HG03139 (cell line): ENCODE results near the gene GSN.

Experiments
- ATAC-seq: cut with Tn5 transposase; IDR thresholded peaks from one replicate; pipeline ENCODE4 v1.9.1; 2021; ENCODE audit not compliant: unreplicated experiment

GSN gene

GRCh38 chr9:121302341-121302740 is 34.4 kb downstream of the GSN start:
- no peak for ATAC-seq

GRCh38 chr9:121302786-121303185 is 34.8 kb downstream of the GSN start:
- ATAC-seq, result no peak

- ATAC-seq, result no peak
Measured at GRCh38 chr9:121303456-121304451, 35.8 kb downstream of the GSN start.

- ATAC-seq, result no peak
Measured at GRCh38 chr9:121304707-121305106, 36.7 kb downstream of the GSN start.

- ATAC-seq, result no peak
Measured at GRCh38 chr9:121305269-121305994, 37.5 kb downstream of the GSN start.

- no peak for ATAC-seq
Measured at GRCh38 chr9:121307976-121308375, 40.0 kb downstream of the GSN start.

GRCh38 chr9:121308765-121309164 is 40.8 kb downstream of the GSN start:
- ATAC-seq, result no peak

GRCh38 chr9:121309171-121309570 is 41.2 kb downstream of the GSN start:
- ATAC-seq, result no peak

- ATAC-seq, result no peak
Measured at GRCh38 chr9:121309833-121310425, 42.0 kb downstream of the GSN start.

GRCh38 chr9:121310571-121310970 is 42.6 kb downstream of the GSN start:
- ATAC-seq, result no peak

GRCh38 chr9:121312169-121312568 is 44.2 kb downstream of the GSN start:
- ATAC-seq, result no peak

- no peak for ATAC-seq
Measured at GRCh38 chr9:121313458-121314152, 45.6 kb downstream of the GSN start.

- no peak for ATAC-seq
Measured at GRCh38 chr9:121316378-121316777, 48.4 kb downstream of the GSN start.

GRCh38 chr9:121316852-121317373 is 49.0 kb downstream of the GSN start:
- ATAC-seq, result no peak

- no peak for ATAC-seq
Measured at GRCh38 chr9:121317737-121318630, 50.0 kb downstream of the GSN start.

- ATAC-seq, result no peak
Measured at GRCh38 chr9:121318631-121319382, 50.8 kb downstream of the GSN start.

GRCh38 chr9:121319383-121319780 is 51.4 kb downstream of the GSN start:
- no peak for ATAC-seq

GRCh38 chr9:121321016-121321503 is 53.1 kb downstream of the GSN start:
- ATAC-seq, result no peak
